Activated CD4-positive, alpha-beta T cell treated with anti-CD3 and anti-CD28 coated beads for 4 hours (primary cell): ENCODE data around the gene SLC22A17.

Experiments used
- DNase-seq, 2 donors: peaks; one replicate each; pipeline ENCODE4 v3.0.0-alpha.2; 2020

SLC22A17 gene

DNA sequence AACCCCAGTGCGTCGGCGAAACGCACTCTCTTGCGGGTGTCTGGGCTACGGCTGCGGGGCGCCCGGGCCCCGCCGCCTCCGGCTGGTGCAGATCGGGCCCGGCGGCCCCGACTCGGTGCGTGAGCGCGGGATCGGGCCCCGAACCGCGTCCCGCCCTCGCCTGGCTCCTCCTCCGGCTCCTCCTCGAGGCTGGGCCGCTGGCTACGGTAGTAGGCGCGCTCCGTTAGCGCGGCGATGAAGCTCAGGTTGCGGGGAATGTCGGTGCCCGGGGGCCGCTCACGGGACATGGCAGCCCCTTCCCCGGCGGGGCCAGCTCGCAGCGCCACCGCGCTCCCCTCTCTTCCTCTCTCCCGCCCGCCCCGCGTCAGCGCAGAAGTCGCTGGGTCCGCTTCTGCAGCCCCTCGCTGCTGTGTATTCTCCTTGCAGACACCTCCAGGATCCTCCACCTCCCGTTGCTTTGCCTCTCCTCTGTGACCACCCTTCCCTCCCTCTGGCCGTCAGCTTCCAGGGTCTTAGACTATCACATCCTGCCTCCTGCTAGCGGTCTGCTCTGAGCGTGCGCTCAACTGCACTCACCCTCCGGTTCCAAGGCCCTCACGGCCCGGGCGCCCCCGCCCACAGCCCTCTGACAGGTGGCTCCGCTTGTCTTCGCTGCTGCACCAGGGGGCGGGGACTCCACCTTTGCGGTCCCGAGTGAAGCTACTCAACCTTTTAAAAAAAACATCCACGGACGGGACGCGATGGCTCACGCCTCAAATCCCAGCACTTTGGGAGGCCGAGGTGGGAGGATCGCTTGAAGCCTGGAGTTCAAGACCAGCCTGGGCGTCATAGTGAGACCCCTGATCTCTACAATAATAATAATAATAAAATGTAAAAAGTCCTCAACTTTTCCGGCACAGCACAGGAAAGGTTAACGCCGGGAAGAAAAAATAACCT lies 50.1 kb downstream of the SLC22A17 start, which contains the start of gene PPP1R3E:
PPP1R3E (minus strand) TSS at position 570 of the 936 bp plus-strand sequence; CDS start at position 287, 283 bp downstream.
- peak; percentile 88 to 92 for DNase-seq

GRCh38 chr14:23301969-23302289 lies 50.8 kb downstream of the SLC22A17 start:
- DNase-seq = no peak

DNA sequence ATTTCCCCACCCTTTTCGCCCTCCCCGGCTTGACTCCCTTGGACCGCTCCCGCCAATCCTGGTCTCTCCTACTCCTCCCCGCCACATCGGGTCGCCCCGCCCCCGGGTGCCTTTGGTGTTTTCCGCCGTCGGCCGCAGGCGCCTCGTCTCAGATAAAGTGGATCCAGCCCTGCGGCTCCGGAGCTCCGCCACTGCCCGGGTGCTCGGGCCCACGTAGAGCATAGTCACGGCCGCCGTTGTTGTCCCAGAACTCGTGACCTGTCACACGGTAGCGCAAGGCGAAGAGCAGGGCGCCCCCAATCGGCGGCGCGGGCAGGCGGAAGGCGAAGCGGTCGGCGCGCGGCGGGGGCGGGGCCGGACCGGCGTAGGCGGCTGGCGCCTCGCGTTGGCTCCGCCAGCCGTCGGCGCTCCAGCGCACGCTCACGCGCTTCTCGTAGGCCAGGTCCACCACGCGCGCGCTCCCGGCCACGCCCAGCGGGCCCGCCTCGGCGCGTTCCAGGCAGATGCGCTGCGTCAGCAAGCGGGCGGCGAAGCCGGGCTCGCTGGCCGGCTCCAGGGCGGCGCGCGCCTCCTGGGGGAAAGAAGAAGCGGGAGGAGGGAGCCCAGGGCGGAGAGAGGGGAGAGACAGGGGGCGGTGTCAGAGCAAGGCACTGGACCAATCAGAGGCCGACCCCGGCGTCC lies 51.3 kb downstream of the SLC22A17 start:
- DNase-seq = peak; percentile 94 to 95

DNA sequence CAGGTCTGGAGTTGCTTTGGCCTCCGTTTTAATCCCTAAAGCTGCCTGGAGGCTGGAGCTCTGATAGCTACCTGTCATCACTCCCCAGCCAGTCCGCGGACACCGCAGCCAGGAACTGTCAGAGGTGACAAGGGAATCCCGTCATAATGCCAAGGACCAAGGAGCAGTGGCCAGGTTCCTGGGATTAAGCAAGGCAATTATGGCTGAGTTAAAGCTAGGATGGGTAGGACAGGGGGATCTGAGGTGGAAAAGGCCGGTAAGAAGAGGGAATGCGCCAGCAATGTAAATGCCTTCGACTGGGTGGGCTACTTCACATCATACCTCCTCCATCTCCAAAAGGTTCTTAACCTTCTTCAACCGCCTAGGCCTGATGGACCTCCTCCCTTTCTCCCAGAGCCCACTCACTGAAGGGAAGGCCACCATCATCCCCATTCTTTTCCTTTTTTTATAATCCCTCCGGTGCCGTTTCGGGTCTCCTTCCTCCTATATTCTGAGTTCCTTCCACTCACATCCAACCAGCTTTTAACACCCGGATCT lies 51.9 kb downstream of the SLC22A17 start:
- DNase-seq = no peak

DNA sequence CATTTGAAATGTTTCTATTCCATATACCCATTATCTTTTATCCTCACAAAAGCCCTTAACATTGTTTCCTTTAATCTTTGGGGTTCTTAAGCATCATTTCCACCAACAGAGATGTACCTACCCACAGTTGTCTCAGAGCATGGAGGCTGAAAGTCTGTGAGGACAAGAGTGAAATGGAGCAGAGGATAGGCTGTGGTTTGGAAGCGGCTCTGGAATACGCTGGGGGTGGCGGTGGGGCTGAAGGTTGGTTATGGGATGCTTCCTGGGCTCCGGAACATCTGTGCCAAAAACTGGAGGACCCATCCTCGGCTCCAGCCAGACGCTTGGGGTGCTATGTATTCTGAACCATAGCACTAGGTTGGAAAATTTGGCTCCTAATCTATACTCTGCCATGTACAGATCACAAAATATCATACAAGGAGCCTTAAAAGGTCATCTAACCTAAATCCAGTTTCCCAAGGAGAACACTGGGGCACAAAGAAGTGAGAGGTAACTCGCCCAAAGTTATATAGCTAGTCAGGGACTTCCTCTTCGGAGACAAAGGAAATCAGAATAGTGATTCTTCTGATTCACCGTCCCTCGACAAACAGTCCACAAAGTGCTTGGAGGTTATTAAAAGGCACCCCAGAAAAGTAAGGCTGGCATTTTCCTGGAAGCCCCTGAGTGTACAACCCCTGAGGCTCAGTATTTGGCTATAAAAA lies 52.6 kb downstream of the SLC22A17 start:
- DNase-seq = no peak

- no peak for DNase-seq
Measured at GRCh38 chr14:23299211-23299957, 53.3 kb downstream of the SLC22A17 start.

- no peak for DNase-seq
Measured at GRCh38 chr14:23297611-23298277, 54.9 kb downstream of the SLC22A17 start.

DNA sequence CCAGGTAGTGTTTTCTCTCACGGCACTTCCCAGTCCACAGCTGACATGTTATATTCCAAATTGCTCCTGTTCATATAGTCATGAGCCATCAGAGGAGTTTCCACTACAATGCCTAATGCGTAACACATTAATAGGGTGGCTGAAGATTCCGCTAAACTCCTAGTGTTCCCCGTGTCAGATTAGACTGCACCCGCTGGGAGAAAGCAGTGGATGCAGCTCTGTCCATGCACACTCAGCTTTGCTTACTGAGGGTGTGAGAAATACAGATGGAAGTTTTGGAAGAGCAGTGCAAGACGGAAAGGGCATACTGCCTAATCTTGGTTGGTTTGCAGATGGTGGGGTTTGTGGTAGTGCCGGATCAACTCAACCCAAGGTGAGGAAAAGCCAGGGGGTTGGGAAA lies 55.6 kb downstream of the SLC22A17 start:
- DNase-seq = no peak
